HepG2 (cell line): ENCODE results near the gene CLNS1A. TPM values are rescaled to one million over a fixed set of nuclear protein-coding genes. Genes with fewer than 3 reads are reported as not detected.

Source experiments
- CEBPG ChIP-seq: IDR thresholded peaks from 2 replicates; pipeline ENCODE4 v1.6.1; 2016
- ERF ChIP-seq: IDR thresholded peaks from 2 replicates; pipeline ENCODE4 v1.6.1; 2018; ENCODE audit warnings: missing biosample characterization, missing genetic modification reagents
- HMG20A ChIP-seq: IDR thresholded peaks from 2 replicates; pipeline ENCODE4 v1.6.1; 2016; ENCODE audit warnings: borderline replicate concordance
- KMT2B ChIP-seq: IDR thresholded peaks from 2 replicates; pipeline ENCODE4 v1.6.1; 2016; ENCODE audit warnings: missing genetic modification reagents, missing compliant biosample characterization
- MXI1 ChIP-seq: IDR thresholded peaks from 3 replicates; pipeline ENCODE4 v1.6.1; 2012; ENCODE audit warnings: low read depth, low read length, inconsistent platforms, borderline replicate concordance
- RBAK ChIP-seq: sonication (generic); formaldehyde crosslinking; IDR thresholded peaks from 2 replicates; pipeline ENCODE4 v1.5.1; 2020; ENCODE audit warnings: mild to moderate bottlenecking, missing genetic modification reagents
- SNAPC2 ChIP-seq: sonication (generic); formaldehyde crosslinking; IDR thresholded peaks from 2 replicates; pipeline ENCODE4 v1.8.1; 2022; ENCODE audit warnings: mild to moderate bottlenecking, missing genetic modification reagents
- ZBTB2 ChIP-seq: sonication (generic); formaldehyde crosslinking; IDR thresholded peaks from 2 replicates; pipeline ENCODE4 v1.8.0; 2022; ENCODE audit warnings: low read depth, missing genetic modification reagents
- ZFP1 ChIP-seq: IDR thresholded peaks from 2 replicates; pipeline ENCODE4 v1.6.1; 2016
- ZFP91 ChIP-seq: sonication (generic); formaldehyde crosslinking; IDR thresholded peaks from 2 replicates; pipeline ENCODE4 v1.9.0; 2022; ENCODE audit warnings: missing genetic modification reagents, mild to moderate bottlenecking, borderline replicate concordance
- ZNF180 ChIP-seq: sonication (generic); formaldehyde crosslinking; IDR thresholded peaks from 2 replicates; pipeline ENCODE4 v1.4.0; 2020; ENCODE audit warnings: low read depth, missing genetic modification reagents, borderline replicate concordance
- ZSCAN5A ChIP-seq: sonication (generic); formaldehyde crosslinking; IDR thresholded peaks from 2 replicates; pipeline ENCODE4 v1.8.0; 2022; ENCODE audit warnings: mild to moderate bottlenecking, missing genetic modification reagents, borderline replicate concordance
- ZSCAN9 ChIP-seq: IDR thresholded peaks from 2 replicates; pipeline ENCODE4 v1.6.1; 2016; ENCODE audit warnings: borderline replicate concordance
- polyA plus RNA-seq, 8 experiments: library from polyadenylated mRNA; depleted of rRNA in 3 of 8; stranded (reverse) in 7 of 8; unstranded in 1 of 8; fragments of >200 nt; fragmentation: Illumina TruSeq in 4 of 8; extraction: Trizol in 4 of 8; gene quantifications; 2 replicates each; pipeline versions ENCODE4 v1.2.1 to v1.2.3, GENCODE V29; 2011 to 2016; ENCODE audit warnings: low read depth in 4 of 8, missing spikeins in 1 of 8, mixed read lengths in 1 of 8; ENCODE audit not compliant: insufficient read depth in 1 of 8
- total RNA-seq, 5 experiments: library from RNA; depleted of rRNA; stranded (reverse); fragments of >200 nt; fragmentation: Illumina TruSeq; extraction: Trizol; gene quantifications; 2 replicates each; pipeline ENCODE4 v1.2.3, GENCODE V29; 2016; ENCODE audit warnings: low read depth in 1 of 5

CLNS1A gene
- total and polyA plus RNA-seq, 2 of the 13 experiments (the other 11 are each of a cell fraction or from before 2014, with no cell fraction given) = 158 to 219 TPM

GRCh38 chr11:77637345-77638165 lies at the start of gene CLNS1A (continued):
- TF ChIP-seq ZBTB2 (CRISPR knock-in tag) = no peak
- peak; percentile 47; the same call in 1 of the 2 replicates for TF ChIP-seq ZSCAN5A (CRISPR knock-in tag)
- TF ChIP-seq HMG20A (CRISPR knock-in tag) = no peak
- peak; percentile 93 for TF ChIP-seq ERF (CRISPR knock-in tag)
- TF ChIP-seq CEBPG (CRISPR knock-in tag) = no peak
- peak; percentile 83 for TF ChIP-seq ZFP91
- TF ChIP-seq ZNF180 = no peak; the same call in 1 of the 2 replicates
- TF ChIP-seq MXI1 = peak; percentile 91; the same call in 1 of the 3 replicates
- TF ChIP-seq RBAK (CRISPR knock-in tag) = no peak
- TF ChIP-seq KMT2B (CRISPR knock-in tag) = peak; percentile 96
- peak; percentile 74; the same call in 1 of the 2 replicates for TF ChIP-seq SNAPC2
- peak; percentile 34; the same call in 1 of the 2 replicates for TF ChIP-seq ZFP1 (CRISPR knock-in tag)
- peak; percentile 72; the same call in 1 of the 2 replicates for TF ChIP-seq ZSCAN9 (CRISPR knock-in tag)
